Panc1 (cell line): Measurements from ENCODE around the gene GNAI3. TPM values are rescaled to one million over a fixed set of nuclear protein-coding genes. Genes with fewer than 3 reads are reported as not detected.

Source experiments
- ATAC-seq: fragments of 200-7000 bp; cut with Tn5 transposase; 2 replicates; pipeline ENCODE4 v1.9.1; 2020; ENCODE audit warnings: mild to moderate bottlenecking, moderate library complexity
- BruUV-seq: library from RNA; stranded (reverse); fragments of 400-500 nt; replicated peaks from 2 replicates; lab custom pipeline; 2021; lab: Mats Ljungman, UMichigan
- CTCF ChIA-PET: fragments of 300-600 bp; sonication (Branson Sonifier 250); formaldehyde crosslinking; loops from one replicate; lab custom pipeline; 2022; ENCODE audit warnings: antibody characterized with exemption; lab: Charles Lee
- POLR2A ChIA-PET: fragments of 300-600 bp; sonication (Branson Sonifier 250); formaldehyde crosslinking; loops from one replicate; lab custom pipeline; 2022; ENCODE audit warnings: antibody characterized with exemption; lab: Charles Lee
- DNase-seq: peaks from one replicate; pipeline ENCODE4 v3.0.0-alpha.2; 2010; ENCODE audit warnings: low read depth, low spot score
- H3K27ac ChIP-seq: 2 replicates; pipeline ENCODE4 v1.5.1; 2011; ENCODE audit warnings: mild to moderate bottlenecking, low read length, inconsistent platforms
- H3K27me3 ChIP-seq: fragments of 200-500 bp; sonication (Bioruptor generic); 2 replicates; pipeline ENCODE4 v1.6.0; 2014; ENCODE audit warnings: low read length, inconsistent platforms; ENCODE audit not compliant: control insufficient read depth, insufficient read depth
- H3K36me3 ChIP-seq: fragments of 200-500 bp; sonication (Bioruptor generic); 2 replicates; pipeline ENCODE4 v1.5.1; 2014; ENCODE audit warnings: inconsistent platforms, mild to moderate bottlenecking, low read length, moderate library complexity; ENCODE audit not compliant: control insufficient read depth, insufficient read depth
- H3K4me1 ChIP-seq: 2 replicates; pipeline ENCODE4 v1.5.1; 2011; ENCODE audit warnings: inconsistent platforms, mild to moderate bottlenecking, low read length, moderate library complexity; ENCODE audit not compliant: control insufficient read depth, insufficient read depth
- H3K4me3 ChIP-seq, 2 experiments: 2 replicates each; pipeline ENCODE4 v1.5.1; 2011 to 2012; ENCODE audit warnings: low read depth in 2 of 2, low read length in 2 of 2, mild to moderate bottlenecking in 2 of 2, inconsistent platforms in 1 of 2, moderate library complexity in 1 of 2
- H3K9me3 ChIP-seq: fragments of 200-500 bp; sonication (Bioruptor generic); 2 replicates; pipeline ENCODE4 v1.5.1; 2014; ENCODE audit warnings: low read depth, mild to moderate bottlenecking, inconsistent platforms, low read length, moderate library complexity; ENCODE audit not compliant: control insufficient read depth, insufficient read depth
- POLR2AphosphoS5 ChIP-seq: IDR thresholded peaks from 2 replicates; pipeline ENCODE4 v1.6.1; 2012; ENCODE audit warnings: mild to moderate bottlenecking, low read depth, low read length, moderate library complexity
- SIN3A ChIP-seq: IDR thresholded peaks from 2 replicates; pipeline ENCODE4 v1.6.1; 2012; ENCODE audit warnings: low read depth, mild to moderate bottlenecking, low read length, moderate library complexity, borderline replicate concordance; ENCODE audit not compliant: insufficient read depth
- TCF7L2 ChIP-seq: IDR thresholded peaks from 2 replicates; pipeline ENCODE4 v1.6.1; 2011; ENCODE audit warnings: mild to moderate bottlenecking, low read depth, low read length, inconsistent platforms
- in situ Hi-C: cut with HindIII; loops from 2 replicates; pipeline ENCODE4 v1.10.0; 2016; ENCODE audit warnings: low sequenced_read_pairs, low pct_unique_long_range_greater_than_20kb
- intact Hi-C: fragments of 100-400 bp; cut with micrococcal nuclease; formaldehyde crosslinking; loops from one replicate; pipeline ENCODE4 v1.10.0; 2022; ENCODE audit not compliant: unreplicated experiment
- total RNA-seq: library from RNA; stranded (reverse); gene quantifications from one replicate; pipeline ENCODE4 v1.2.1, GENCODE V29; 2021; ENCODE audit not compliant: unreplicated experiment
- TF ChIP-seq, protein P1 (sequence below), 2 experiments: IDR thresholded peaks; 2 replicates each; pipeline ENCODE4 v1.6.1; 2011 to 2012; ENCODE audit warnings: low read depth in 2 of 2, control low read depth in 1 of 2, low read length in 1 of 2, mild to moderate bottlenecking in 1 of 2, moderate library complexity in 1 of 2; ENCODE audit not compliant: insufficient read depth in 1 of 2
- TF ChIP-seq, protein P2 (sequence below): fragments of 450-650 bp; IDR thresholded peaks from 2 replicates; pipeline ENCODE4 v1.5.1; 2017; ENCODE audit warnings: mild to moderate bottlenecking

GNAI3 gene
- total RNA-seq, 1 experiment from 2014 or later = 6.4 TPM

DNA sequence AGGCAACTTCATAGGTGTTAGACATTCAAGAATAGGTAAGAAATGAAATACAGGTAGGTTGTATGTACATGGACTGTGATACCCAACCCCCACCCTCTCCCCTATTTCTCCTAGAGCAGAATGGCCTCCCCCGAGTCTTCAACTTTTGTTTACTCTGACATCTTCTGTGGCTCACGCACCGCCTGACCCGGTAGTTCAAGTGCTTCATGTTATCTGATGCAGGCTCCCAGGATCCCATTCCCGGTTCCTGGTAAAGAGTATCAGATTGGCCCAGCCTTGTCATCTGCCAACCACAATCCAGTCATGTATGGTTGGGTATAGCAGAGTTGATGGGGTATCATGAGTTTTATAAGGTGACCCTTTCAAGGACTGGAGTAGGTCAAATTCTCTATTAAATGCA is 9.1 kb downstream of the GNAI3 start:
- ATAC-seq = no peak
- in situ Hi-C loops (no loop called here), intact Hi-C loops (no loop called here)
- no TSS peak for BruUV-seq
- Histone ChIP-seq H3K27me3 (no peaks in the 10 kb centered on the region), H3K4me1 (peaks cover 4% of the 10 kb centered on the region), H3K9me3 (no peaks in the 10 kb centered on the region), H3K4me3 (no peak overlapping the region), H3K27ac (no peak overlapping the region), H3K36me3 (no peaks in the 10 kb centered on the region)
- TF ChIP-seq, protein P1, sequence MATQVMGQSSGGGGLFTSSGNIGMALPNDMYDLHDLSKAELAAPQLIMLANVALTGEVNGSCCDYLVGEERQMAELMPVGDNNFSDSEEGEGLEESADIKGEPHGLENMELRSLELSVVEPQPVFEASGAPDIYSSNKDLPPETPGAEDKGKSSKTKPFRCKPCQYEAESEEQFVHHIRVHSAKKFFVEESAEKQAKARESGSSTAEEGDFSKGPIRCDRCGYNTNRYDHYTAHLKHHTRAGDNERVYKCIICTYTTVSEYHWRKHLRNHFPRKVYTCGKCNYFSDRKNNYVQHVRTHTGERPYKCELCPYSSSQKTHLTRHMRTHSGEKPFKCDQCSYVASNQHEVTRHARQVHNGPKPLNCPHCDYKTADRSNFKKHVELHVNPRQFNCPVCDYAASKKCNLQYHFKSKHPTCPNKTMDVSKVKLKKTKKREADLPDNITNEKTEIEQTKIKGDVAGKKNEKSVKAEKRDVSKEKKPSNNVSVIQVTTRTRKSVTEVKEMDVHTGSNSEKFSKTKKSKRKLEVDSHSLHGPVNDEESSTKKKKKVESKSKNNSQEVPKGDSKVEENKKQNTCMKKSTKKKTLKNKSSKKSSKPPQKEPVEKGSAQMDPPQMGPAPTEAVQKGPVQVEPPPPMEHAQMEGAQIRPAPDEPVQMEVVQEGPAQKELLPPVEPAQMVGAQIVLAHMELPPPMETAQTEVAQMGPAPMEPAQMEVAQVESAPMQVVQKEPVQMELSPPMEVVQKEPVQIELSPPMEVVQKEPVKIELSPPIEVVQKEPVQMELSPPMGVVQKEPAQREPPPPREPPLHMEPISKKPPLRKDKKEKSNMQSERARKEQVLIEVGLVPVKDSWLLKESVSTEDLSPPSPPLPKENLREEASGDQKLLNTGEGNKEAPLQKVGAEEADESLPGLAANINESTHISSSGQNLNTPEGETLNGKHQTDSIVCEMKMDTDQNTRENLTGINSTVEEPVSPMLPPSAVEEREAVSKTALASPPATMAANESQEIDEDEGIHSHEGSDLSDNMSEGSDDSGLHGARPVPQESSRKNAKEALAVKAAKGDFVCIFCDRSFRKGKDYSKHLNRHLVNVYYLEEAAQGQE (IDR thresholded peaks at IDR 0.05; ENCODE audit: insufficient read depth in 1 of 2, low read depth in 2 of 2, low read length in 1 of 2) = no peak
- no peak for TF ChIP-seq TCF7L2
- TF ChIP-seq, protein P2, sequence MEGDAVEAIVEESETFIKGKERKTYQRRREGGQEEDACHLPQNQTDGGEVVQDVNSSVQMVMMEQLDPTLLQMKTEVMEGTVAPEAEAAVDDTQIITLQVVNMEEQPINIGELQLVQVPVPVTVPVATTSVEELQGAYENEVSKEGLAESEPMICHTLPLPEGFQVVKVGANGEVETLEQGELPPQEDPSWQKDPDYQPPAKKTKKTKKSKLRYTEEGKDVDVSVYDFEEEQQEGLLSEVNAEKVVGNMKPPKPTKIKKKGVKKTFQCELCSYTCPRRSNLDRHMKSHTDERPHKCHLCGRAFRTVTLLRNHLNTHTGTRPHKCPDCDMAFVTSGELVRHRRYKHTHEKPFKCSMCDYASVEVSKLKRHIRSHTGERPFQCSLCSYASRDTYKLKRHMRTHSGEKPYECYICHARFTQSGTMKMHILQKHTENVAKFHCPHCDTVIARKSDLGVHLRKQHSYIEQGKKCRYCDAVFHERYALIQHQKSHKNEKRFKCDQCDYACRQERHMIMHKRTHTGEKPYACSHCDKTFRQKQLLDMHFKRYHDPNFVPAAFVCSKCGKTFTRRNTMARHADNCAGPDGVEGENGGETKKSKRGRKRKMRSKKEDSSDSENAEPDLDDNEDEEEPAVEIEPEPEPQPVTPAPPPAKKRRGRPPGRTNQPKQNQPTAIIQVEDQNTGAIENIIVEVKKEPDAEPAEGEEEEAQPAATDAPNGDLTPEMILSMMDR = no peak
- TF ChIP-seq SIN3A = no peak
- TF ChIP-seq POLR2AphosphoS5 = no peak
- ChIA-PET CTCF (no interaction called here), POLR2A (no interaction called here)
- no peak for DNase-seq

DNA sequence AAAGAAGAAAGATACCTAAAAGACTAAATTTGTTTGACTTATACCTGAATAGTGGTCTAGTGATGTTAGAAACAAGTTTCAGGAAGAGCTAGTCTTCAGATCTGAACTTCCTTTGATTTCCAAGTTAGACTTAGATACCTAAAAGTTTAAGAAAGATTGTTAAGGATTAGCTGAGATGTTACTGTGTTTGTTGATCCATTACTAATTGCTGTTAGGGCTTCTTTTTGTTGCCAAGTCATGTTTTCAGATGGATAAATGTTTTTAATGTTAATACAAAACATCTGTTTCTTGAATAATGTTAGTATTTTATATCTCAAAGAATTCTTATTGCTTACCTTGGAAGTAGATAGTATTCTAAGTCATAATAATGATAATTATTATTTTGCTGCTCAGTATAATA is 11.6 kb downstream of the GNAI3 start:
- Histone ChIP-seq H3K4me1 (peaks cover 17% of the 10 kb centered on the region), H3K27me3 (no peaks in the 10 kb centered on the region), H3K9me3 (no peaks in the 10 kb centered on the region), H3K4me3 (no peak overlapping the region), H3K36me3 (no peaks in the 10 kb centered on the region), H3K27ac (no peak overlapping the region)
- no peak for TF ChIP-seq SIN3A
- TF ChIP-seq, protein P1 (IDR thresholded peaks at IDR 0.05; ENCODE audit: insufficient read depth in 1 of 2, low read depth in 2 of 2, low read length in 1 of 2) = no peak
- TF ChIP-seq POLR2AphosphoS5 = no peak
- TF ChIP-seq, protein P2 = no peak
- TF ChIP-seq TCF7L2 = no peak
- ChIA-PET CTCF (no interaction called here), POLR2A (no interaction called here)
- ATAC-seq = no peak
- no peak for DNase-seq
- no TSS peak for BruUV-seq
- in situ Hi-C loops (no loop called here), intact Hi-C loops (no loop called here)
